Measurements from ENCODE around the gene CSTF3.
"Not testable (repeated sequence)": the region's sequence is repeated elsewhere in the genome, so short reads cannot be mapped to it uniquely, and the experiment has no call there.

The CSTF3 gene

GRCh38 chr11:33072465-33072864 lies 88.8 kb downstream of the CSTF3 start:
- no peak for DNase-seq

- DNase-seq, result no peak
Observed at GRCh38 chr11:33068611-33069340, 92.5 kb downstream of the CSTF3 start.

DNA sequence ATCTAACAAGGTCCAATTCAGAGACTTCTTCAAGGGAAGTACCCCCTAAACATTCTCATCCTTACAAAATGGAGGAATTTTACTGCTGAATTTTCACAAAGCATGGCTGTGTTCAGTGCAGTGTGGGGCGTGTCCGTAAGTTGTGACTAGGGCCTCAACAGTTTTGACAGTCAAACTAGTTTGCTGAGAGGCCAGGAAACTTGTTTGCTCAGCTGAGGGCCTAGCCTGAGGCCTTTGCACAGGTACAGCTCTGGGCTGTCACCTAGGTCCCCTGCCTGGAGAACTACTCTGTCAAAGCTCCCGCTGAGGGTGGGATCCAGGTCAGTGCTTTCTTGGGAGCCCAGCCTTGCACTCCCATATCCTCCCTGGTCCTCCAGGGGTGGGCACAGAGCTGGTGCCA lies 94.0 kb downstream of the CSTF3 start:
- no peak for DNase-seq

GRCh38 chr11:33065445-33066178 lies 95.7 kb downstream of the CSTF3 start:
- peak; percentile 64 to 83 (median 73) for DNase-seq

DNA sequence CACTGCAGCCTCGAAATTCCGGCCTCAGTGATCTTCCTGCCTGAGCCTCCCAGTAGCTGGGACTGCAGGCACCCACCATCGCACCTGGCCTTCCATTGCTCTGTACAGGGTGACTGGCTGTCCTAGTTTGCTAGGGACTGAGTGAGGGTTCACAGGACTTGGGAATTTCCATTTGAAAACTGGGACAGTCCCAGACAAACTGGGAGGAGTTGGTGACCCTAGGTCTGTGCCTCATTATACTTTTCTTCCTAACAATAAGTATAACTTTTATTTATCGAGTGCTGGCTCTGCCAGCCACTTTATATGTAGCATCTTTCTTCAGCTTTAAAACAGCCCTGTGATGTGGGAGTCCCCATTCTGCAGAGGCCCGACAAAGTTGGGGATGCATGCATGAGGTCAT lies 96.4 kb downstream of the CSTF3 start:
- no peak for DNase-seq

DNA sequence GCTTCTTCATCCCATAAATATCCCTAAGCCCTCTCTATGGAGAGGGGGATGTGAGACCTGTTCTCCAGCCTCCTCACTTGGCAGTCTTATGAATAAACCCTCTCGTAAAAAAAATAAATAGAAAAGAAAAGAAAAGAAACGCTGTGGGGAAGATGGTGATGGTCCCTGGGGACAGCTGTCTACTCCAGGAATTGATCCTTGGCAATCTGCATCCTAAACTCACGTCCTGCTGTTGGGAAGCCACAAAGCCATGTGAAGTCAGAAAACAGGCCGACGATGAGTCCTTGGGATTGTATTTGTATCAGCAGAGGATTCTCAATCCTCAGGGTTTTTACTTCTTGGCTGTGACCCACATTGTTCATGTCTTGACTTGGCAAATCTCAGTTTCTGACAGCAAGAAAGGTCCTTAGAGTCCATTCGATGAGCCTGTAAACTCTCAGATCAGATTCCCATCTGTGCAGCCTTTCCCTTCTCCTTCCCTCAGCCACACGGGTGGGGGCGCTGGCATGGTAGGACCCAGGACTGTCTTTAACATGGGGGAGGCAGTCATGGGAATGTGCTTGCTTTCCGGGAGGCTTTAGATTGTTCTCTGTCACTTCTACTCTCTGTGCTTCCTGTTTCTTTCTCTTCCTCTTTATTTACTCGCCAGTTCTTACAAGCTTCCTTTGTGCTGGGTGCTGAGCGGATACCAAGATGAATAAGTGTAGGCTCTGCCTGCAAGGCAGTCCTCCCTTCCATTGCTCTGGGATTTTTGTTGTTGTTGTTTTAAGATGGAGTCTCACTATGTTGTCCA lies 97.1 kb downstream of the CSTF3 start:
- DNase-seq, result peak; percentile 47 to 78 (median 72)

DNA sequence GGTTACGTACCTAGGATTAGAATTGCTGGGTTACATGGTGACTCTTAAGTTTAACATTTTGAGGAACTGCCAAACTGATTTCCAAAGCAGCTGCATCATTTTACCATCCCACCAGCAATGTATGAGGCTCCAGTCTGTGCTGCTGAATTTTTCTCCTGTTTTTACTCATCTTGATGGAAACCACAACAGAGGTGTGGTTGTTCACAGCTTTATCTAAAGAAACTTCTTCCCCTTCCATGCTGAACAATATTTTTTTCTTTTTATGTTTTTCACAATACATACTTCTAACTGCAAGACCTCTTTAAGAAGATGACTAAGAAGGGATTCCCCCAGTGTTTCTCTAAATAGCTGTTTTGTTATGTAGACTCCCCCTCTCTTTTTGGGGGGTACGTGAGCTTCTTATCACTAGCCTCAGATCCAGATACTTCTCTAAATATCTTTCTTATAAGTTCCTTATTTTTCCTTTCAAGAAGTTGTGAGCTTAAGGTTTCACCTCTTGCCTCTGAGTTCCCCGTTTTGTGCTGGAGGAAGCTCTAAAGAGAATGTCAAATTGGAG lies 97.9 kb downstream of the CSTF3 start:
- DNase-seq, result peak; percentile 50 to 79 (median 71)

DNA sequence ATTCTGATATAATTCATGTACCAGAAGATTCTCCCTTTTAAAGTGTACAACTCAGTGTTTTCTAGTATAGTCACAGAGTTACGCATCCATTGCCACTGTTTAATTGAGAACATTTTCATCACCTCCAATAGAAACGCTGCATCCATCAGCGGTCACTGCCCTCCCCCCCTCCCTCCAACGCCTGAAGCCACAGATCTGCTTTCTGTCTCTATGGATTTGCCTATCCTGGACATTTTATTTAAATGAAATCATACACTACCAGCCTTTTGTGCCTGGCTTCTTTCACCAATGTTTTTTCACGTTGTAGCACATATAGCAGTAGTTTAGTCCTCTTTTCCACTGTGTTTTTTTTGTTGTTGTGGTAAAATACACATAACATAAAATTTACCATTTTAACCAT lies 99.1 kb downstream of the CSTF3 start:
- no peak for DNase-seq

- DNase-seq, result no peak
Observed at GRCh38 chr11:33060271-33060670, 101.0 kb downstream of the CSTF3 start.

GRCh38 chr11:33059331-33060007 lies 101.8 kb downstream of the CSTF3 start:
- DNase-seq, result no peak

DNA sequence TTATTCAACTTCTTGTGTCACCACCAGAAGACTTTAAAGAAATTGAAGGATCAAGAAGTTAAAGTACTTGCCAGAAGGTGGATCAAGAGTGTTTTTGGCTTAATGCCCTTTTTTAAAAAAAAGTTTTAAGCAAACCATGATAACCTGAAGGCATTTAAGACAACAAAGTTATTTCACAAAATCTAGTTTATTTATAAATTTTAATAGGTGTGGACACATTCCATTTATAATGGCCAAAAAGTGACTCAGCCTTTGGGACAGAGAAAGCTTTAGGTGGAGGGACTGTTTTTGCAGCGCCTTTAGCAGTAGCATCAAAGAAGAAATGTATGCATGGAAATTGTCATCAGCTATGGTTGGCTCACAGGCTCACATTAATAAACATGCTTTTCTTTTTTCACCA lies 104.0 kb downstream of the CSTF3 start:
- no peak for DNase-seq

DNA sequence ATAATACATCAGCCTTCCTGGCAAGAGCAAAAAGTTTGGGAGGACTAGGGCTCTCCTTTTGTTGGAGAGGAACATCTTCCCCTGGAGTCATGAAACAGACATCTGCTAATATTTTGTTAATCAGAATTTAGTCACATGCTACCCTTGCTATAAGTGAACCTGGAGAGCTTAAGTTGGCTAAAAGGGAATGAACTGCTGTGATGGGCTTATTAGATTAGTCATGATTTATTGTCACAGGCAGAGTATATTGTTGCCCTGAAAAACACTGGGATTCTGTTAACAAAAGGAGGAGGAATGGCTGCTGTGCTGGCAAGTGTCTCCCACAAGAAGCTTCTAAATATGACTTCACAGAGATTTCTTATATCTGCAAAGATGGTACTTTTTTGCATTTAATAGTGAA lies 105.9 kb downstream of the CSTF3 start:
- DNase-seq, result no peak

DNA sequence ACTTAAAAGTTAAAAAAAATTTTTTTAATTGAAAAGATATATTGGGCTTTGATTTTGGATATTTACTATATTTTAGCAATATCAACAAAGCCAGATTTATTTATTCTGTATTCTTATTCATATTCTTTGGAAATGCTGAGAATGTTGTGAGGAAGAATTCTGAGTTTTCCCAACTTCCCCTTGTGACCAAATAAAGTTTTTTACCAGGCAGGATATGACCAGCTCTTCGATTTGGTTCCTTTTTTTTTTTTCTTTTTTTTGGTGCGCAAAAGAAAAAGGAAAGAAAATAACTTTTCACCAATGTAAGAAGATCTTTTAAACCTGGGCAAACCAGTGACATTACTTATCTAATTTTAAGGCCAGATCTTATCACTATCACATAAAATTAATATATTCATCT lies 109.0 kb downstream of the CSTF3 start:
- DNase-seq, result peak; percentile 30 to 86 (median 56)

- DNase-seq, result not testable (repeated sequence)
Observed at GRCh38 chr11:33049565-33050408, 111.5 kb downstream of the CSTF3 start.

GRCh38 chr11:33048701-33049100 lies 112.6 kb downstream of the CSTF3 start:
- peak; percentile 82 to 94 (median 90) for DNase-seq

GRCh38 chr11:33045551-33046255 lies 115.6 kb downstream of the CSTF3 start:
- no peak for DNase-seq

DNA sequence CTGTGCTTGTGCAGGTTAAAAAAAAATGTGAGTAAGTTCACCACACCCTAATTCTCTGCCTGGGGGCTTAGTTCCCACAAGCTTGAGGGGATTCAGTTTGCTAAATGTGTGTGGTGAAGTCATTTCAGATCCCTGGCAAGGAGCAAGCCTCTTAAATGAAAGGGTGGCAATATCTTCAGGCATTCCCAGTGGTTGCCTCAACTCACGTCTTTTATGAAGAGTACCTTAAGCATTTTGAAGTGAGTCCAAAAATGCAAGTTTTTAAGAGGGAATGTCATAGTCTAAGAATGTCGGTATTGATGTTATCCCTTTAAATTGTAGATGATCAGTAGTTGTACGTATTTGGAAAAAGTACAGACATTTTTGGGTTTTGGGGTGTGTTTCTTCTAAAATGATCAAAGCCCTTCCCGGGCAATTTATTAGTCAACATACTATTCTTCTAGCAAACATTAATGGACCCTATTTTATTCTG lies 117.0 kb downstream of the CSTF3 start:
- no peak for DNase-seq

DNA sequence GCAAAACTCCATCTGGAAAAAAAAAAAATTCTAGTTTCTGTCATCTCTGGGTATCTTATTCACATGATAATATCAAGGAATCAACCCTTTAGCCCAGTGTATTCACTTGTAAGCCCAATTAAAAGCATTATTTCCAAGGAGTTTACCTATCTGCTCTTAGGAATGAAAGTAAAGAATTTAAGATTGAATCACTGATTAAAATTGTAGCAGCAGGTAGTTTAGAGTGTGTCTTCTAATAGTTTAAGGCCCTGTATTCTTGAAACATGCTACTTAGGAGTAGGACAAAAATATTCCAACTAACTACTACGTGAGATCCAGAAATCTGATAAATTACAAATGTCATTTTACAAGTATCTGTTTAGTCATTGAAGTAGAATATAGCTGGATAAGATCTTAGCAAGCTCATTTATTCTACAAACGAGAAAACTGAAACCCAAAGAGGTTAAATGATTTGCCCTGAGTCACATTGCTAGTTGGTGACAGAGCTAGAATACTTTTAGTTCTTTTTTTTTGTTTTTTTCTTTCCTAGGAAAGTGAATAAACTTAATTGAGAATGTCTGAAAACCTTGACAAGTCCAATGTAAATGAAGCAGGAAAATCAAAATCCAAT lies 118.0 kb downstream of the CSTF3 start:
- DNase-seq, result no peak

DNA sequence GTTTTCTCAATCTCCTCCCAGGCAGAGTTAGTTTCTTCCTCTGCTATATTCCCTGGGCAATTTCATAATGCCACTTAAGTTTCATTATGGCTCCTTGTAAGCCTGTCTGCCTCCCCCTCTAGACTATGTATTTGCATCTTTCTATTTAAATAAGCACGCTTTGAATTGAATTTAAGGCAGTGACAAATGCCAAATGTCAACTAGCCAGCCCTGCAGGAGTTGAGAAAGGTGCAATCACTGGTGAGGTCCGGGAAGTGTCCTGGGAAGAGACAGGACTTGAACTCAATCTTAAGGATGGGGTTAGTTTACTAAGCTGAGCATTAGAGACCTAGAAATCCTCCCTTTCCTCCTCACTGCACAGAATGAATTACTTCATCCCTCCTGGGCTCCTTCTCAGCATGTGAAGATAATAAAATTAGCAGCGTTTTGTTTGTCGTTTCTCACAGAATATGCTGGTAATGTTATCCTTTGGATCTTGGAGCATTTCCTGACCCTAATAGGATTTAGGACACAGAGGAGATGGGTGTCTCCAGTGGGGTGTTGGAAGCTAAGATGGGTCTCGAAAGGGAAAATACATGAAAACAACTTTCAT lies 120.3 kb downstream of the CSTF3 start:
- DNase-seq, result no peak
